ENCODE measurements around the gene SGF29.
"Not testable (repeated sequence)": the region's sequence is repeated elsewhere in the genome, so short reads cannot be mapped to it uniquely, and the experiment has no call there.

DNA sequence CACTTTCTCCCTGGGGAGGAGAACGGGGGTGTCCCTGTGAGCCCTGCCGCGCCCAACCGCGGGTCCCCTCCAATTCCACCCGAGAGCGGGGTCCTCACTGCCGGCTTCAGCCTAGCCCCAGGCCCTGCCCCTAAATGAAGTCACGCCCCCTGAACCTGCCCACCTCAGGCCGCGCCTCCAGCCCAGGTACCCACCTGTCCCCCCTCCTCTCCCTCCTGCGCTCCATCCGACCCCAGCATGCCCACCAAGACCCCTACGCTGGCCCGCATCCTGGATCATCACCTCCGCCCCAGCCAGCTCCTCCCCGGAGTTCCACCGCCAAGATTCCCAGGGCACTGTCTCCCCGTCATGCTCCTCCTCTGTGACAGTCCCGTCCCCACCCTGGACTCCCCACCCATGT lies 47.2 kb downstream of the SGF29 start:
- TF ChIP-seq, protein P1, sequence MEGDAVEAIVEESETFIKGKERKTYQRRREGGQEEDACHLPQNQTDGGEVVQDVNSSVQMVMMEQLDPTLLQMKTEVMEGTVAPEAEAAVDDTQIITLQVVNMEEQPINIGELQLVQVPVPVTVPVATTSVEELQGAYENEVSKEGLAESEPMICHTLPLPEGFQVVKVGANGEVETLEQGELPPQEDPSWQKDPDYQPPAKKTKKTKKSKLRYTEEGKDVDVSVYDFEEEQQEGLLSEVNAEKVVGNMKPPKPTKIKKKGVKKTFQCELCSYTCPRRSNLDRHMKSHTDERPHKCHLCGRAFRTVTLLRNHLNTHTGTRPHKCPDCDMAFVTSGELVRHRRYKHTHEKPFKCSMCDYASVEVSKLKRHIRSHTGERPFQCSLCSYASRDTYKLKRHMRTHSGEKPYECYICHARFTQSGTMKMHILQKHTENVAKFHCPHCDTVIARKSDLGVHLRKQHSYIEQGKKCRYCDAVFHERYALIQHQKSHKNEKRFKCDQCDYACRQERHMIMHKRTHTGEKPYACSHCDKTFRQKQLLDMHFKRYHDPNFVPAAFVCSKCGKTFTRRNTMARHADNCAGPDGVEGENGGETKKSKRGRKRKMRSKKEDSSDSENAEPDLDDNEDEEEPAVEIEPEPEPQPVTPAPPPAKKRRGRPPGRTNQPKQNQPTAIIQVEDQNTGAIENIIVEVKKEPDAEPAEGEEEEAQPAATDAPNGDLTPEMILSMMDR (conservative IDR thresholded peaks at IDR 0.05; ENCODE audit: low read depth in 2 of 2) = not testable (repeated sequence)
- TF ChIP-seq STAT1 (IDR thresholded peaks at IDR 0.05; ENCODE audit: unreplicated experiment); EZH2 (IDR thresholded peaks at IDR 0.05; ENCODE audit: low read depth, unreplicated experiment); JUNB (IDR thresholded peaks at IDR 0.05; ENCODE audit: unreplicated experiment); EZH2phosphoT487 (IDR thresholded peaks at IDR 0.05; ENCODE audit: unreplicated experiment); POLR2AphosphoS5 (IDR thresholded peaks at IDR 0.05; ENCODE audit: low read depth); ZNF331 (CRISPR knock-in tag; IDR thresholded peaks at IDR 0.05; ENCODE audit: low read depth): not testable (repeated sequence)
- TF ChIP-seq, protein P2, sequence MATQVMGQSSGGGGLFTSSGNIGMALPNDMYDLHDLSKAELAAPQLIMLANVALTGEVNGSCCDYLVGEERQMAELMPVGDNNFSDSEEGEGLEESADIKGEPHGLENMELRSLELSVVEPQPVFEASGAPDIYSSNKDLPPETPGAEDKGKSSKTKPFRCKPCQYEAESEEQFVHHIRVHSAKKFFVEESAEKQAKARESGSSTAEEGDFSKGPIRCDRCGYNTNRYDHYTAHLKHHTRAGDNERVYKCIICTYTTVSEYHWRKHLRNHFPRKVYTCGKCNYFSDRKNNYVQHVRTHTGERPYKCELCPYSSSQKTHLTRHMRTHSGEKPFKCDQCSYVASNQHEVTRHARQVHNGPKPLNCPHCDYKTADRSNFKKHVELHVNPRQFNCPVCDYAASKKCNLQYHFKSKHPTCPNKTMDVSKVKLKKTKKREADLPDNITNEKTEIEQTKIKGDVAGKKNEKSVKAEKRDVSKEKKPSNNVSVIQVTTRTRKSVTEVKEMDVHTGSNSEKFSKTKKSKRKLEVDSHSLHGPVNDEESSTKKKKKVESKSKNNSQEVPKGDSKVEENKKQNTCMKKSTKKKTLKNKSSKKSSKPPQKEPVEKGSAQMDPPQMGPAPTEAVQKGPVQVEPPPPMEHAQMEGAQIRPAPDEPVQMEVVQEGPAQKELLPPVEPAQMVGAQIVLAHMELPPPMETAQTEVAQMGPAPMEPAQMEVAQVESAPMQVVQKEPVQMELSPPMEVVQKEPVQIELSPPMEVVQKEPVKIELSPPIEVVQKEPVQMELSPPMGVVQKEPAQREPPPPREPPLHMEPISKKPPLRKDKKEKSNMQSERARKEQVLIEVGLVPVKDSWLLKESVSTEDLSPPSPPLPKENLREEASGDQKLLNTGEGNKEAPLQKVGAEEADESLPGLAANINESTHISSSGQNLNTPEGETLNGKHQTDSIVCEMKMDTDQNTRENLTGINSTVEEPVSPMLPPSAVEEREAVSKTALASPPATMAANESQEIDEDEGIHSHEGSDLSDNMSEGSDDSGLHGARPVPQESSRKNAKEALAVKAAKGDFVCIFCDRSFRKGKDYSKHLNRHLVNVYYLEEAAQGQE (IDR thresholded peaks at IDR 0.05; ENCODE audit: unreplicated experiment) = not testable (repeated sequence)

Data from GM23338 (cell line).